Measurements from ENCODE around the gene TPP2. TPM values are rescaled to one million over a fixed set of nuclear protein-coding genes. Genes with fewer than 3 reads are reported as not detected.

TPP2 gene
- total RNA-seq, 2 experiments from 2014 or later: 64.7 to 65.6 TPM

DNA sequence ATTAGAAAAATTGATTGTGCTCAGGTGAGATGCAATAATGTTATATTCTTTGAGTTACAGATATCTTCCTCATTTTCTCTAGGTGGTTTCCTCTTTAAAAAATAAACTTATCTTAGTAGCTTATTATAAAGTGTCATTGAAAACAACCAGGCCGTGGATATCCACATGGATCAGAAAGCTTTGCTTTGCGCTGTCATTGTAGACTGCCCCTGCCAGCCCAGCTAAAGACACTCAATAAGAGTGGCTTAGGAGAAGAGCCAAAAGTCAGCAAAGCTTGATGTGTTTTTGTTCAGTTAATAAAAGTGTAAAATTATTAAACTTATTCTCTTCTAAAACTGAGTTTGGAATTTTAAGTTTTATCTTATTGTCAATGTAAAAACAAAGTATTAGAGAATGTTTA is 34.4 kb downstream of the TPP2 start:
- Mint-ChIP-seq H3K36me3 (peaks cover 46% of the 10 kb centered on the region), H3K27ac (no peak overlapping the region), H3K4me3 (no peak overlapping the region), H3K9me3 (no peaks in the 10 kb centered on the region), H3K4me1 (ENCODE audit: low read depth) (no peaks in the 10 kb centered on the region), H3K27me3 (no peaks in the 10 kb centered on the region)
- POLR2A ChIA-PET: no interaction called here
- no peak for DNase-seq
- CTCF ChIA-PET: no interaction called here
- intact Hi-C loops (cut with micrococcal nuclease): no loop called here

DNA sequence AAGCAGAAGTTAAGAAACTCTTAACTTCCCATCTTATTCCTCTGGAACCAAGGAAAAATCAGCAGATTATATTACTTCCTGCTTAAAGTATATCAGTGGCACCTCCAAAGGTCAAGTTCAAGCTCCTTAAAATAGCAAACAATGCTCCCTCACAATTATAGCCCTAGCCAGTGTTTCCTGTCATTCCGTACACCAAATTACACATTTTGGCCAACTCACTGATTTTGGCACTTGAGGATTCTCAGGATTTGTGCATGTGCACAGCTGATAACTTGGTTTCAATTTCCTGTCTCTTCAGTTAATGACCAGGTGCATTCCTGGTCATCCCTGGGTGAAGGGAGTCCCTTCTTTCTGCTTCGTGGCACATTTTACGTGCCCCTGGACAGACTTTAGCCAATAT is 42.0 kb downstream of the TPP2 start:
- H3K9me3 Mint-ChIP-seq: no peaks in the 10 kb centered on the region
- H3K4me3 Mint-ChIP-seq: no peak overlapping the region
- ChIA-PET CTCF (interaction anchor here (1.2 kb wide), 1 partner anchor 232 kb away, joined by 4 read pairs; no protein-coding TSS in a partner anchor), POLR2A (no interaction called here)
- H3K27me3 Mint-ChIP-seq: no peaks in the 10 kb centered on the region
- peaks cover 7% of the 10 kb centered on the region for H3K4me1 Mint-ChIP-seq (ENCODE audit: low read depth)
- DNase-seq: no peak
- H3K36me3 Mint-ChIP-seq: peaks cover 52% of the 10 kb centered on the region
- H3K27ac Mint-ChIP-seq: no peak overlapping the region
- intact Hi-C loops (cut with micrococcal nuclease): no loop called here

DNA sequence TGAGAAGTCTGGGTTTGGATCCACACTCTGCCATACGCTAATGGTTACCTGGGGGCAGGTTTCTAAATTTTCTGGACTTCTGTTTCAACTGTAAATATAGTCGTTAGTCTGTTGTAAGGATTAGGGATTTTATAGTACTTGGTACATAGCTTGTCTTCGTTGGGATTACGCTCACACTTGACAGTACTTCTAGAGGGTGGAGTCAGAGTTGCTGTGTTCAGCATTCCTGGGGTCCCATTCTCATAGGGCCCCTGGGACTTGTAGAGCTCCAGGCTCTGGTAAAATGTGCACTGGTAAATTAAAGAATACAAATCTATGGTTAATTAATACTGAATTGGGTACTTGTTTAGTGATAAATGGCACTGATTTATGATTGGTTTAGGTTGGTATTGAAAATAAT is 45.2 kb downstream of the TPP2 start:
- ChIA-PET POLR2A (no interaction called here), CTCF (interaction anchor here (0.6 kb wide), 1 partner anchor 9 kb away, joined by 3 read pairs; no protein-coding TSS in a partner anchor)
- Mint-ChIP-seq H3K4me1 (ENCODE audit: low read depth) (peaks cover 8% of the 10 kb centered on the region), H3K4me3 (no peak overlapping the region), H3K9me3 (no peaks in the 10 kb centered on the region), H3K27me3 (no peaks in the 10 kb centered on the region), H3K36me3 (peaks cover 42% of the 10 kb centered on the region), H3K27ac (no peak overlapping the region)
- intact Hi-C loops (cut with micrococcal nuclease): no loop called here
- DNase-seq: no peak

DNA sequence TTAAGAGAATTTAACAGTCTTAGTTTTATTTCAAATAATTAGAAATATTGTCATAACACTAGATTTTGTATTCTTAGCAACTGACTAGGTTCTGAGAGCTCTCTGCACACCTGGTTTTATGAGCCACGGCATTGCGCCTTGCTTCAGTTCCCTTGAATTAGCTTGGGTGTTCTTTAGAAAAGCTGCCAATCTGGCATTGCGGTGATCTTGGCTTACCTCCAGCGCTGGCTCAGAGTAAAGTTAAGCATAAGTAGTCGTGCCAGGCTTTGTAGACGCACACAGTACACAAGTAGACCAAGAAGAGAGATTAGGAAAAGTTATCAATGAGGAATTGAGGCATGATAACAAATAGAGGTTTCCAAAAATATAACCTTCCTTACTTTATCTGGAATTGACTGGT is 45.7 kb downstream of the TPP2 start:
- CTCF ChIA-PET: no interaction called here
- Mint-ChIP-seq H3K36me3 (peaks cover 39% of the 10 kb centered on the region), H3K27me3 (no peaks in the 10 kb centered on the region), H3K9me3 (no peaks in the 10 kb centered on the region), H3K4me1 (ENCODE audit: low read depth) (peaks cover 8% of the 10 kb centered on the region), H3K4me3 (no peak overlapping the region), H3K27ac (no peak overlapping the region)
- DNase-seq: no peak
- intact Hi-C loops (cut with micrococcal nuclease): no loop called here
- POLR2A ChIA-PET: no interaction called here

DNA sequence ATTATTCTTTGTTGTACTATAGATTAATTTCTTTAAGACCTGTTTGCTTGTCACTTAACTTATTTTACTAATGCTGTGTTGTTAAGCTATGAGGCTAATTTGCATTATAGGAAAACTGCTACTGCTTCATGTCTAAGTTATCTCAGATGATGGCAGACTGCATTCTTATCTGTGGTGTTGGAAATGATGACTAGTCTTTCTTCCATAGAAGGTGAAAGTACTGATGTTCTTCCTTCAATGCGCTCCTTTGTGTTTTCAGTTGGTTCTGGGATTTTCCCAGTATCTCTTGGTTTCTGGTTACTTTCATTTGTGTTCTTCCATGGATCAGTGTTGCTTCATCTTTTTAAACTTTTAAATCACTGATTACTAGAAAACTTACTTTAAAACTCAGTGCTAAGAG is 46.9 kb downstream of the TPP2 start:
- Mint-ChIP-seq H3K9me3 (no peaks in the 10 kb centered on the region), H3K4me3 (no peak overlapping the region), H3K36me3 (peaks cover 39% of the 10 kb centered on the region), H3K4me1 (ENCODE audit: low read depth) (peaks cover 8% of the 10 kb centered on the region), H3K27me3 (no peaks in the 10 kb centered on the region), H3K27ac (peak overlapping the region; percentile 3)
- intact Hi-C loops (cut with micrococcal nuclease): no loop called here
- POLR2A ChIA-PET: no interaction called here
- no peak for DNase-seq
- CTCF ChIA-PET: interaction anchor here (0.7 kb wide), 1 partner anchor 226 kb away, joined by 3 read pairs; no protein-coding TSS in a partner anchor

DNA sequence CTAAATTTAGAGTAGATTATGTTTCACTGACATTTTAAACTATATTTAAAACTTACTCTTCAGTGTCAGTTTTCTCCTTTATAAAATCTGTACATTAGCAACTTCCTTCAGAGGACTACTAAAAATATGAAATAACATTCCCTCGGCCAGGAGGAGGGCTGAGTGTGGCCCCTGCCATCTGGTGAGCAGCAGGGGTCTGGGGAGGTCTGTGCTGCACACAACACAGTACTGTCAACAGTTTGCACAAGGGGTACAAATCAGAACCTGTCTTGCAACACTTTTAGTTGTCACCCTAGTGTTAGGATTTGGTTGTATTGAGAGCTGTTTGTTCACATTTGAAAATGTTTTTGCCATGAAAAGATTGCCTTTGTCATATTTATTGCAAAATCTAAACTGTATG is 48.9 kb downstream of the TPP2 start:
- intact Hi-C loops (cut with micrococcal nuclease): no loop called here
- POLR2A ChIA-PET: no interaction called here

DNA sequence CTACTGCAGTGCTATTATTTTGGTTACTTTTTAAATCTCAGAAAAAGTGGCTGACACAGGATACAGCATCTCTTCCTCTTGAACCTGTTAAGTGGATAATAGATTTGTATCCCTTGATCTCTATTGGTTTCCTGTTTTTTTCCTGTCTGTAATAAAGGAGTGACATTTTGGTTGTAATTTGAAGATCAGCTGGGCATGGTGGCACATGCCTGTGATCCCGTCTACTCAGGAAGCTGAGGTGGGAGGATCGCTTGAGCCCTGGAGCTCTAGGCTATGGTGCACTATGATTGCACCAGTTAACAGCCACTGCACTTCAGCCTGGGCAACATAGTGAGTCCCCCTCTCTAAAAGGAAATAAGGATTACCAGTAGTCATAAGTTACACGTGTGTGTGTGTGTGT is 51.3 kb downstream of the TPP2 start:
- no peaks in the 10 kb centered on the region for H3K27me3 Mint-ChIP-seq
- intact Hi-C loops (cut with micrococcal nuclease): no loop called here
- H3K9me3 Mint-ChIP-seq: no peaks in the 10 kb centered on the region
- CTCF ChIA-PET: no interaction called here
- no peak overlapping the region for H3K27ac Mint-ChIP-seq
- DNase-seq: no peak
- POLR2A ChIA-PET: no interaction called here
- peaks cover 8% of the 10 kb centered on the region for H3K4me1 Mint-ChIP-seq (ENCODE audit: low read depth)
- no peak overlapping the region for H3K4me3 Mint-ChIP-seq
- H3K36me3 Mint-ChIP-seq: peaks cover 39% of the 10 kb centered on the region

More for the DNA sequence above, 48.9 kb downstream of the TPP2 start:
- Mint-ChIP-seq H3K36me3 (peaks cover 39% of the 10 kb centered on the region), H3K27ac (no peak overlapping the region), H3K27me3 (no peaks in the 10 kb centered on the region), H3K4me3 (no peak overlapping the region), H3K4me1 (ENCODE audit: low read depth) (peaks cover 8% of the 10 kb centered on the region), H3K9me3 (no peaks in the 10 kb centered on the region)
- CTCF ChIA-PET: no interaction called here
- no peak for DNase-seq

DNA sequence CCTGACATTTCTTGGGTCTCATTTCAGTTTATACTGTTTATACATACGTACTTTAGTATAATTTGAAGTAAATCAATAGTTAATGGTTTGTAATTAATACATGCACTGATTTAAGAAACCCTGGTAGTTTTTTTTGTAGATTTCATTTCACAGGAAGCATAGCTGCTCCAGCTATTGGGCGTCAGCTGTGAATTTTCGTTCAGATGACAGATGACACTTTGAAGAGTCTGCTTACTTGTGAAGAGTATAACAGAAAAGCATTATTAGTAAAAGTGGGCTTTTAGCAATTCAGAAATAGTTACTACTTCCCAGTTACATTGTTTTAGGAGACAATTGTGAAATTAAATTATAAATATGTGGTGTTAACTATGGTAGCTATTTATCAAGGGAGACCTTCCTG is 53.7 kb downstream of the TPP2 start:
- Mint-ChIP-seq H3K36me3 (peaks cover 35% of the 10 kb centered on the region), H3K27me3 (no peaks in the 10 kb centered on the region), H3K9me3 (no peaks in the 10 kb centered on the region), H3K27ac (no peak overlapping the region), H3K4me1 (ENCODE audit: low read depth) (peaks cover 2% of the 10 kb centered on the region), H3K4me3 (no peak overlapping the region)
- no peak for DNase-seq
- CTCF ChIA-PET: no interaction called here
- POLR2A ChIA-PET: no interaction called here
- intact Hi-C loops (cut with micrococcal nuclease): loop anchor here (5.0 kb wide), 1 partner anchor 58 kb away; no protein-coding TSS in a partner anchor

DNA sequence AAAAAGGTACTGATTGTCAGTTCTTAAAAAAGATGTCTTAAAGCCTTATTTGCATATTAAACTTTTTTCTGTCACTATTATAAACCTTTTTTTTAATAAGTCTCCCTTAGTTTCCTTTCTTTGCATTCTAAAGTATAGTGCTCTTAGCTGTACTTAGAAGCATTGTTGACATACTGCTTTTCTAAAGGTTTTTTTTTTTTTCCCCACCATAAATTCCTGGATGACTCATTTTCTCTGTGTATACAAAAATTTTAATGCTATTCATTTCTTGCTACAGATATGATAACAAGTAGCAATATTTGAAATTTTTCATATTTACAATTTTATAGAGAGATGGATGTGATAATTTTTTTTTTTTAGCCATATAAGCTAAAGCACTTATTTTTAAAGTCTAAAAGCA is 54.6 kb downstream of the TPP2 start:
- Mint-ChIP-seq H3K27ac (no peak overlapping the region), H3K27me3 (no peaks in the 10 kb centered on the region), H3K4me1 (ENCODE audit: low read depth) (peaks cover 2% of the 10 kb centered on the region), H3K36me3 (peaks cover 33% of the 10 kb centered on the region), H3K9me3 (no peaks in the 10 kb centered on the region), H3K4me3 (no peak overlapping the region)
- no peak for DNase-seq
- ChIA-PET POLR2A (no interaction called here), CTCF (no interaction called here)
- intact Hi-C loops (cut with micrococcal nuclease): loop anchor here (5.0 kb wide), 1 partner anchor 59 kb away; no protein-coding TSS in a partner anchor

DNA sequence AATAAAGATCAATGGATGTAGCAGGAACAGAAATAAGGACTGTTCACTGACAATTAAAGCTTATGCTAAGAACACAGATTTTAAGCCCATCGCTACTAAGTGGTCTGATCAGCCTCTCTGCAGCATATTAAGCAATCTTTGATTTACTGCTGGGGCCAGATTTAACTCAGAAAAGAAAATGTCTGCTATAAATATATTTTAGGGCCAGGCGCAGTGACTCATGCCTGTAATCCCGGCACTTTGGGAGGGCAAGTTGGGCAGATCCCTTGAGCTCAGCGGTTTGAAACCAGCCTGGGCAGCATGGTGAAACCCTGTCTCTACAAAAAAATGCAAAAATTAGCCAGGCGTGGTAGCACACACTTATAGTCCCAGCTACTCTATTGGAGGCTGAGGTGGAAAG is 55.1 kb downstream of the TPP2 start:
- no peak overlapping the region for H3K4me3 Mint-ChIP-seq
- no peak overlapping the region for H3K27ac Mint-ChIP-seq
- H3K9me3 Mint-ChIP-seq: no peaks in the 10 kb centered on the region
- intact Hi-C loops (cut with micrococcal nuclease): loop anchor here (5.0 kb wide), 1 partner anchor 60 kb away; no protein-coding TSS in a partner anchor
- no peaks in the 10 kb centered on the region for H3K27me3 Mint-ChIP-seq
- peaks cover 30% of the 10 kb centered on the region for H3K36me3 Mint-ChIP-seq
- H3K4me1 Mint-ChIP-seq (ENCODE audit: low read depth): peaks cover 2% of the 10 kb centered on the region
- POLR2A ChIA-PET: no interaction called here
- CTCF ChIA-PET: no interaction called here
- DNase-seq: no peak

DNA sequence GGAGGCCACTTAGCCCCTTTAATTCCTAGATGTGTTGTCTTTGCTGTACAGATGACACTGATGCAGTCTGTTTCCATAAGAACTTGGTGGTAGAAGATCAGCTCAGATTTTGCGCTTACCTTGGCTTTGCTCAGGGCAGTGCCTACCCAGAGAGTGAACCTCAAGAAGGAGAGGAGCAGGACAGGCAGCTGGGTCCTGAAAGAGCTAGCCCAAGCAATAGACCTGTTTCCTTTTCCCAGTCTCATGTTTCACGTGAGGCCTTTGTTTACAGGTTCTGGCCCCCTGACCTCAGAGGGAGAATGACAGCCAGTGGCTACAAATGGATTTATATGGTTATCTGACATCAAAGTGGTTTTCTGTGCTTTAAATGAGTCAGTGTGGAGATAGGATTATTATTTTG is 58.0 kb downstream of the TPP2 start:
- H3K4me1 Mint-ChIP-seq (ENCODE audit: low read depth): peaks cover 2% of the 10 kb centered on the region
- H3K27ac Mint-ChIP-seq: no peak overlapping the region
- no peak for DNase-seq
- no peaks in the 10 kb centered on the region for H3K27me3 Mint-ChIP-seq
- H3K4me3 Mint-ChIP-seq: no peak overlapping the region
- peaks cover 28% of the 10 kb centered on the region for H3K36me3 Mint-ChIP-seq
- ChIA-PET CTCF (no interaction called here), POLR2A (no interaction called here)
- intact Hi-C loops (cut with micrococcal nuclease): loop anchor here (5.0 kb wide), 1 partner anchor 62 kb away; no protein-coding TSS in a partner anchor
- peaks cover 7% of the 10 kb centered on the region for H3K9me3 Mint-ChIP-seq

DNA sequence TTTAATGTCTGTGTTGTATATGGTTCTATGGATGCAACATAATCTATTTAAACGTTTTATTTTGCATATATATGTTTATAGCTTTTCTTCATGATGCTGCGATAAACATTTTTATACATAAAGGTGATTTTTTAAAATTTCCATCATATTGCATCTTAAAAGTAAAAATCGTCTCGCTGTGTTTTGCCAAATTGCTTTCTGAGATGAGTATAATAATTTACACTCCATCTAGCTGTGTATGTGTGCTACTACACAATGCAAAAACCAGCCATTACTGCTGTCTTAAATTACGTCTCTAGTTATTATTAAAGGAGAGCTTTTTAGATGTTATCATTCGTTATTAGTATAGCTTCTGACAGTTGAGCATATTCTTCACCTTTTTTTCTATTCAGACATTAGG is 60.8 kb downstream of the TPP2 start:
- Mint-ChIP-seq H3K36me3 (peaks cover 35% of the 10 kb centered on the region), H3K9me3 (peaks cover 7% of the 10 kb centered on the region), H3K27me3 (no peaks in the 10 kb centered on the region), H3K27ac (no peak overlapping the region), H3K4me1 (ENCODE audit: low read depth) (no peaks in the 10 kb centered on the region), H3K4me3 (no peak overlapping the region)
- no peak for DNase-seq
- ChIA-PET POLR2A (no interaction called here), CTCF (interaction anchor here (1.2 kb wide), 1 partner anchor 116 kb away, joined by 3 read pairs; the partner anchor contains the start of gene TEX30)
- intact Hi-C loops (cut with micrococcal nuclease): no loop called here

DNA sequence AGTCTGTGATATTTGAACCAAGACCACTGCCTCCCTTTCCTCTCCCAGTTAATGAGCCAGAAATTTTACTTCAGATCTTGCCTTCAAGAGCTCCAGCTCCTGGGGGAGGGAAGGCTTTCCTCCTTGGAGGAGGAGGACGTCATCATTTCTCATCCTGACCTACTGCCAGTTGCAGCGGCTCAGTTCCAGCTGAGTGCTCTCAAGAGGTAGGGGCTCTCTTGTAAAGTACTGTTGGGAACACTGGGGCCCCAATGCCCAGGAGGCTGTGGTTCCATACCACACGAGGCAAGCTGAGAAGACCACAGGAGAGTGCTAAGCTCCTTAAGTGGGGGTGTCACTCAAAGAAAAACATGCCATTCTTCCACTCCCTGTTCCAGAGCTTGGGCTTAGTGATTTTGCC is 61.9 kb downstream of the TPP2 start:
- Mint-ChIP-seq H3K27ac (no peak overlapping the region), H3K36me3 (peaks cover 35% of the 10 kb centered on the region), H3K4me3 (no peak overlapping the region), H3K9me3 (peaks cover 7% of the 10 kb centered on the region), H3K27me3 (no peaks in the 10 kb centered on the region), H3K4me1 (ENCODE audit: low read depth) (no peaks in the 10 kb centered on the region)
- ChIA-PET CTCF (interaction anchor here (1.3 kb wide), 1 partner anchor 67 kb away, joined by 4 read pairs; no protein-coding TSS in a partner anchor), POLR2A (no interaction called here)
- no peak for DNase-seq
- intact Hi-C loops (cut with micrococcal nuclease): no loop called here
